ENCODE data around the gene HELQ. TPM values are rescaled to one million over a fixed set of nuclear protein-coding genes. Genes with fewer than 3 reads are reported as not detected.

The HELQ gene
- total and polyA plus RNA-seq, 9 of the 15 experiments (the other 6 are each of a cell fraction or from before 2014, with no cell fraction given): 3.5 to 15.2 (median 11.9) TPM

GRCh38 chr4:83360018-83360417 is 95.6 kb downstream of the HELQ start:
- Histone ChIP-seq H3K4me2 (ENCODE audit: insufficient read depth, low read length) (no peak overlapping the region), H3K27me3 (ENCODE audit: control insufficient read depth in 2 of 2, insufficient read depth in 2 of 2, low read length in 2 of 2) (no peaks in the 10 kb centered on the region; a peak in 1 of 5 replicates), H3K4me1 (replicated peaks in 1 of 2; ENCODE audit: control insufficient read depth in 2 of 2, insufficient read depth in 2 of 2, low read length in 2 of 2) (peaks cover 0 to 11% of the 10 kb centered on the region in 2 experiments; a peak in 2 of 5 replicates), H3K9ac (ENCODE audit: insufficient read depth in 1 of 2, low read depth in 2 of 2, low read length in 2 of 2) (no peak overlapping the region), H3K9me1 (ENCODE audit: control insufficient read depth, insufficient read depth, low read length) (no peaks in the 10 kb centered on the region), H4K20me1 (replicated peaks; ENCODE audit: control insufficient read depth, insufficient read depth, low read length) (no peaks in the 10 kb centered on the region), H3K79me2 (ENCODE audit: control insufficient read depth, insufficient read depth, low read length) (no peaks in the 10 kb centered on the region), H3K9me3 (replicated peaks; ENCODE audit: control insufficient read depth, insufficient read depth, low read depth, low read length) (0 out of 2 replicates have a peak, but pooled peaks cover under 1% of the 10 kb centered on the region), H2AFZ (ENCODE audit: low read depth, low read length) (no peak overlapping the region), H3K36me3 (ENCODE audit: control insufficient read depth, insufficient read depth, low read length) (no peaks in the 10 kb centered on the region), H3K4me3 (no peak overlapping the region), H3K27ac (ENCODE audit: extremely low read depth, low read depth, low read length) (no peak overlapping the region)
- intact Hi-C loops (cut with micrococcal nuclease) (loop anchor here (5.0 kb wide), 1 partner anchor 147 kb away; no protein-coding TSS in a partner anchor), in situ Hi-C loops (cut with MboI) (no loop called here)
- ATAC-seq (no peak), FAIRE-seq (no peak), DNase-seq (ENCODE audit: extremely low read depth in 1 of 4, low spot score in 3 of 4) (no peak)
- no TSS peak for BruUV-seq (replicated peaks)
- ChIA-PET POLR2A (no interaction called here), CTCF (ENCODE audit: low intra/inter-chr PET ratio) (no interaction called here)
- WGBS (ENCODE audit: insufficient coverage, low coverage, missing lambda C conversion rate): 6% methylated on average over 4 of the region's 4 CpGs
- TF ChIP-seq ZNF384 (IDR thresholded peaks at IDR 0.05; ENCODE audit: low read depth, low read length) (no peak), HMG20B (CRISPR knock-in tag; IDR thresholded peaks at IDR 0.05) (no peak), NFE2L1 (tag; IDR thresholded peaks at IDR 0.05; ENCODE audit: borderline replicate concordance, low read depth) (no peak), RBFOX2 (IDR thresholded peaks at IDR 0.05; ENCODE audit: low read depth, low read length) (no peak), E2F1 (CRISPR knock-in tag; IDR thresholded peaks at IDR 0.05) (no peak), RNF219 (CRISPR knock-in tag; IDR thresholded peaks at IDR 0.05) (no peak)
- TF ChIP-seq, protein P1, sequence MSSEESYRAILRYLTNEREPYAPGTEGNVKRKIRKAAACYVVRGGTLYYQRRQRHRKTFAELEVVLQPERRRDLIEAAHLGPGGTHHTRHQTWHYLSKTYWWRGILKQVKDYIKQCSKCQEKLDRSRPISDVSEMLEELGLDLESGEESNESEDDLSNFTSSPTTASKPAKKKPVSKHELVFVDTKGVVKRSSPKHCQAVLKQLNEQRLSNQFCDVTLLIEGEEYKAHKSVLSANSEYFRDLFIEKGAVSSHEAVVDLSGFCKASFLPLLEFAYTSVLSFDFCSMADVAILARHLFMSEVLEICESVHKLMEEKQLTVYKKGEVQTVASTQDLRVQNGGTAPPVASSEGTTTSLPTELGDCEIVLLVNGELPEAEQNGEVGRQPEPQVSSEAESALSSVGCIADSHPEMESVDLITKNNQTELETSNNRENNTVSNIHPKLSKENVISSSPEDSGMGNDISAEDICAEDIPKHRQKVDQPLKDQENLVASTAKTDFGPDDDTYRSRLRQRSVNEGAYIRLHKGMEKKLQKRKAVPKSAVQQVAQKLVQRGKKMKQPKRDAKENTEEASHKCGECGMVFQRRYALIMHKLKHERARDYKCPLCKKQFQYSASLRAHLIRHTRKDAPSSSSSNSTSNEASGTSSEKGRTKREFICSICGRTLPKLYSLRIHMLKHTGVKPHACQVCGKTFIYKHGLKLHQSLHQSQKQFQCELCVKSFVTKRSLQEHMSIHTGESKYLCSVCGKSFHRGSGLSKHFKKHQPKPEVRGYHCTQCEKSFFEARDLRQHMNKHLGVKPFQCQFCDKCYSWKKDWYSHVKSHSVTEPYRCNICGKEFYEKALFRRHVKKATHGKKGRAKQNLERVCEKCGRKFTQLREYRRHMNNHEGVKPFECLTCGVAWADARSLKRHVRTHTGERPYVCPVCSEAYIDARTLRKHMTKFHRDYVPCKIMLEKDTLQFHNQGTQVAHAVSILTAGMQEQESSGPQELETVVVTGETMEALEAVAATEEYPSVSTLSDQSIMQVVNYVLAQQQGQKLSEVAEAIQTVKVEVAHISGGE (CRISPR knock-in tag; IDR thresholded peaks at IDR 0.05): no peak

Data from K562 (cell line).